Measurements from ENCODE around the gene PXDN.

DNA sequence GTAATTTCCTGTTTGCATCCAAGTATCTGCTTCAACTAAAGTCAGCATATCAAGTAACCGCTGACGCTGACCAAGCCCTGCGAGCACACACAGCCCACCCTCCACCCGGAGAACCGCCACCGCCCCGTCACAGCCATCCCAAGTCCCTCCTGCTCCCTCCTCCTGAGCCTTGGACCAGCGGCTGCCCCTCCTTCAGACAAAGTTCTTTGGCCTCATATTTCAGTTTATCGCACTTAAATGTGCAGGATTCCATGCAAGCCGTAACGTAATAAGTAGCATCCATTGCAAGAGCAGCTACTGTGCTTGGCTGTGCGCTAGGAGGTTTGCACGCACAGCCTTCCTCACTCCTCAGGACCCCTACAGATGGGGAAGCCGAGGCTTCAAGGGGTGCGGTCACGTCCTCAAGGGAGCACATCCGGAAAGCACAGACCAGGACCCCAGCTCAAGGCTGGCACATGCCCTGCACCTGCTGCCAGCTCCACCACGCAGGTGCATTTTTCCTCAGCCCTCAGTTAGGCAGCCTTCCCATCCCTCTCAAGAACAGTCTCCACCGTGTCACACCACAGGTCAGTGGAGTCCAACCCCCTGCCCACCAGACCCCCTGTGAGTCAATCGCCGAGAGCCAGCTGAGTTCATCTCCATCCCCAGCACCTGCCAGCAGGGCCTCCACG lies 17.1 kb downstream of the PXDN start:
- TF ChIP-seq POLR2A (IDR thresholded peaks at IDR 0.05), result no peak
- TF ChIP-seq, protein P1, sequence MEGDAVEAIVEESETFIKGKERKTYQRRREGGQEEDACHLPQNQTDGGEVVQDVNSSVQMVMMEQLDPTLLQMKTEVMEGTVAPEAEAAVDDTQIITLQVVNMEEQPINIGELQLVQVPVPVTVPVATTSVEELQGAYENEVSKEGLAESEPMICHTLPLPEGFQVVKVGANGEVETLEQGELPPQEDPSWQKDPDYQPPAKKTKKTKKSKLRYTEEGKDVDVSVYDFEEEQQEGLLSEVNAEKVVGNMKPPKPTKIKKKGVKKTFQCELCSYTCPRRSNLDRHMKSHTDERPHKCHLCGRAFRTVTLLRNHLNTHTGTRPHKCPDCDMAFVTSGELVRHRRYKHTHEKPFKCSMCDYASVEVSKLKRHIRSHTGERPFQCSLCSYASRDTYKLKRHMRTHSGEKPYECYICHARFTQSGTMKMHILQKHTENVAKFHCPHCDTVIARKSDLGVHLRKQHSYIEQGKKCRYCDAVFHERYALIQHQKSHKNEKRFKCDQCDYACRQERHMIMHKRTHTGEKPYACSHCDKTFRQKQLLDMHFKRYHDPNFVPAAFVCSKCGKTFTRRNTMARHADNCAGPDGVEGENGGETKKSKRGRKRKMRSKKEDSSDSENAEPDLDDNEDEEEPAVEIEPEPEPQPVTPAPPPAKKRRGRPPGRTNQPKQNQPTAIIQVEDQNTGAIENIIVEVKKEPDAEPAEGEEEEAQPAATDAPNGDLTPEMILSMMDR (IDR thresholded peaks at IDR 0.05), result no peak
- TF ChIP-seq POLR2AphosphoS5 (IDR thresholded peaks at IDR 0.05), result no peak
